Endothelial cell of umbilical vein (primary cell): ENCODE data around the gene TECPR2. TPM values are rescaled to one million over a fixed set of nuclear protein-coding genes. Genes with fewer than 3 reads are reported as not detected.

Experiments used
- BruUV-seq: library from RNA; stranded (reverse); fragments of 400-500 nt; replicated peaks from 2 replicates; lab custom pipeline; 2021; lab: Mats Ljungman, UMichigan
- CTCF ChIA-PET: fragments of 300-600, 350-600 bp; sonication (Branson Sonifier 250); formaldehyde crosslinking; loops from one replicate; lab custom pipeline; 2021; ENCODE audit warnings: antibody characterized with exemption, inconsistent platforms; lab: Charles Lee
- POLR2A ChIA-PET: fragments of 300-600, 350-600 bp; sonication (Branson Sonifier 250); formaldehyde crosslinking; loops from one replicate; lab custom pipeline; 2021; ENCODE audit warnings: antibody characterized with exemption, inconsistent platforms; lab: Charles Lee
- DNase-seq: peaks from one replicate; pipeline ENCODE4 v3.0.0-alpha.2; 2011; ENCODE audit warnings: low read depth, low spot score
- FAIRE-seq: peaks from 2 replicates; lab custom pipeline; 2011; peaks lifted over from hg19 to GRCh38; lab: Jason Lieb, UNC
- H2AFZ ChIP-seq: 2 replicates; pipeline ENCODE4 v1.6.0; 2012; ENCODE audit warnings: low read depth, low read length, control low read depth, inconsistent platforms
- H3K27ac ChIP-seq: 2 replicates; pipeline ENCODE4 v1.5.1; 2011; ENCODE audit warnings: low read depth, mild to moderate bottlenecking, control low read depth, low read length, moderate library complexity; ENCODE audit not compliant: insufficient read depth
- H3K27me3 ChIP-seq, 2 experiments: 2 replicates each; pipeline versions ENCODE4 v1.6.0 to v1.6.1; 2011; ENCODE audit warnings: low read length in 2 of 2, mixed read lengths in 1 of 2; ENCODE audit not compliant: control insufficient read depth in 2 of 2, insufficient read depth in 2 of 2
- H3K36me3 ChIP-seq, 2 experiments: 2 replicates in 1 of 2; 3 replicates in 1 of 2; pipeline ENCODE4 v1.5.1; 2011; ENCODE audit warnings: low read length in 2 of 2, mild to moderate bottlenecking in 1 of 2, moderate library complexity in 1 of 2; ENCODE audit not compliant: control insufficient read depth in 2 of 2, insufficient read depth in 2 of 2; ENCODE audit errors: extremely low read depth in 1 of 2
- H3K4me1 ChIP-seq: 3 replicates; pipeline ENCODE4 v1.5.1; 2011; ENCODE audit warnings: mild to moderate bottlenecking, low read length; ENCODE audit not compliant: control insufficient read depth, insufficient read depth; ENCODE audit errors: extremely low read depth
- H3K4me2 ChIP-seq: 2 replicates; pipeline ENCODE4 v1.6.1; 2011; ENCODE audit warnings: low read length, control low read depth, mixed read lengths; ENCODE audit not compliant: insufficient read depth
- H3K4me3 ChIP-seq, 3 experiments: fragments of 200-600 bp in 1 of 3; sonication (generic), shearing (Covaris generic) in 1 of 3; replicated peaks in 1 of 3; 2 replicates each; pipeline ENCODE4 v1.5.1; 2011 to 2016; ENCODE audit warnings: control low read depth in 3 of 3, low read length in 3 of 3, mild to moderate bottlenecking in 2 of 3, inconsistent platforms in 1 of 3, low read depth in 1 of 3, moderate library complexity in 1 of 3; ENCODE audit not compliant: insufficient read depth in 1 of 3
- H3K79me2 ChIP-seq: 2 replicates; pipeline ENCODE4 v1.6.0; 2012; ENCODE audit warnings: low read length, inconsistent platforms; ENCODE audit not compliant: control insufficient read depth, insufficient read depth
- H3K9ac ChIP-seq: replicated peaks from 2 replicates; pipeline ENCODE3; 2011; ENCODE audit warnings: low read length, control low read depth; ENCODE audit not compliant: insufficient read depth; ENCODE audit errors: extremely low read depth
- H3K9me1 ChIP-seq: replicated peaks from 3 replicates; pipeline ENCODE4 v1.6.0; 2011; ENCODE audit warnings: mild to moderate bottlenecking, low read length; ENCODE audit not compliant: control insufficient read depth, insufficient read depth; ENCODE audit errors: extremely low read depth
- H3K9me3 ChIP-seq: replicated peaks from 2 replicates; pipeline ENCODE4 v1.5.1; 2012; ENCODE audit warnings: low read length, inconsistent platforms; ENCODE audit not compliant: control insufficient read depth, insufficient read depth
- H4K20me1 ChIP-seq: replicated peaks from 2 replicates; pipeline ENCODE3; 2011; ENCODE audit warnings: mild to moderate bottlenecking, low read length; ENCODE audit not compliant: control insufficient read depth, insufficient read depth; ENCODE audit errors: extremely low read depth
- FOS ChIP-seq: IDR thresholded peaks from 2 replicates; pipeline ENCODE4 v1.6.1; 2011; ENCODE audit warnings: mild to moderate bottlenecking, low read length, moderate library complexity, borderline replicate concordance; ENCODE audit not compliant: insufficient read depth
- POLR2A ChIP-seq: IDR thresholded peaks from 2 replicates; pipeline ENCODE4 v1.6.1; 2012; ENCODE audit warnings: low read depth, mild to moderate bottlenecking, control low read depth, low read length
- POLR2AphosphoS5 ChIP-seq: IDR thresholded peaks from 2 replicates; pipeline ENCODE4 v1.6.1; 2012; ENCODE audit warnings: low read depth, mild to moderate bottlenecking, control low read depth, low read length, moderate library complexity; ENCODE audit not compliant: insufficient read depth
- dilution Hi-C: fragments of 300-500 bp; cut with MboI; formaldehyde crosslinking; loops from one replicate; pipeline ENCODE4 v1.15.0; 2019; ENCODE audit warnings: low sequenced_read_pairs; ENCODE audit not compliant: extremely low pct_ligation_motif_present
- intact Hi-C: fragments of 100-400 bp; cut with micrococcal nuclease; formaldehyde crosslinking; loops from one replicate; pipeline ENCODE4 v1.10.0; 2022
- polyA plus RNA-seq, 4 experiments: library from polyadenylated mRNA; depleted of rRNA in 3 of 4; stranded (reverse) in 3 of 4; unstranded in 1 of 4; fragments of >200 nt; gene quantifications; 2 replicates each; pipeline versions ENCODE4 v1.2.1 to v1.2.3, GENCODE V29; 2011 to 2012; ENCODE audit warnings: missing spikeins in 1 of 4
- total RNA-seq: library from RNA; stranded (reverse); gene quantifications from 2 replicates; pipeline ENCODE4 v1.2.3, GENCODE V29; 2021
- TF ChIP-seq, protein P1 (sequence below), 2 donors: IDR thresholded peaks; 1 replicate in 1 of 2; 2 replicates in 1 of 2; pipeline ENCODE4 v1.5.1; 2011; ENCODE audit warnings: low read length in 2 of 2, mild to moderate bottlenecking in 2 of 2, moderate library complexity in 2 of 2, control low read depth in 1 of 2, inconsistent platforms in 1 of 2, low read depth in 1 of 2; ENCODE audit not compliant: insufficient read depth in 1 of 2; ENCODE audit errors: extremely low read depth in 1 of 2

TECPR2 gene
- total and polyA plus RNA-seq, 2 donors (not counting 3 experiments of a cell fraction or from before 2014, with no cell fraction given), result 8.9 to 21.5 TPM

DNA sequence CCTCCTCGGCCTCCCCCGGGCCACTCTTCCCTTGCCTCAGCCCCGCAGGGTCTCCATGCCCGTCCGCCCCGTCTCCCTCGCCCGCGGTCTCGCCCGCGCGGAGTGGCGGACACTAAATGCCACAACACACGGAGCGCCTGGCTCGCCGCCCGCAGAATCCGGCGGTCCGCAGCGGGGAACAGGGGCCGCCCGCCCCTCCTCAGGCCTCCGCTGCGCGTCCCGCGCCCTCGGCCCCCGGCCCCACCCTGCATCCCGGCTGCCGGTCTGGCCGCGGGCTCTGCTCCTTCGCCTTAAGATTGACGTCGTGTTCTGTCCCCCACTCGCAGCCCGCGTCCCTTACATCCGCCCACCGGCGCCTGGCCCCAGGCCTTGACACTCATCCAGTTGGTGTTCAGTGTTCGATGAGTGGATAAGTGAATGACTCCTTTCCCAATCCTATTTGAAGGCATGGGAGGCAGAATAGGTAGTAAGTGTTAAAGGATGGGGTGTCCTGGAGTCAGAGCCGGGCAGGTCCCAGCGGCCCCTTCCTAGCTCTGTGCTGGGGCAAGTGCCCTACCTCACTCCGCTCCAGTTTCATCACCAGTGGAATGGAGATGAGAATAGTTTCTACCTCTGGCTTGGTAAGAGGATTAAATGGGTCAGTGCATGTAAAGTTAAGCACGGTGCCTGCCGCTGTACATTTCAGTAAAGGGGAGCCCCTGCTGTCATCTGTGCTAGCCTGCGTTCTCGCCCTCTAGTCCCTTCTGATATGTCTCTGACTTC is 622 bp downstream of the TECPR2 start:
- H3K27ac ChIP-seq, result peak overlapping the region; percentile 40
- no peaks in the 10 kb centered on the region for H3K27me3 ChIP-seq
- H4K20me1 ChIP-seq, result no peaks in the 10 kb centered on the region
- H3K4me1 ChIP-seq, result peaks cover 17% of the 10 kb centered on the region
- no peaks in the 10 kb centered on the region for H3K9me3 ChIP-seq
- H3K79me2 ChIP-seq, result peaks cover 18% of the 10 kb centered on the region
- intact Hi-C loops, result loop anchor here (10.0 kb wide), 1 partner anchor 141 kb away; the partner anchor contains the start of gene ANKRD9
- no peaks in the 10 kb centered on the region for H3K9me1 ChIP-seq
- dilution Hi-C loops, result no loop called here
- no peak for TF ChIP-seq POLR2AphosphoS5
- TF ChIP-seq POLR2A, result peak; percentile 13
- TF ChIP-seq, protein P1, sequence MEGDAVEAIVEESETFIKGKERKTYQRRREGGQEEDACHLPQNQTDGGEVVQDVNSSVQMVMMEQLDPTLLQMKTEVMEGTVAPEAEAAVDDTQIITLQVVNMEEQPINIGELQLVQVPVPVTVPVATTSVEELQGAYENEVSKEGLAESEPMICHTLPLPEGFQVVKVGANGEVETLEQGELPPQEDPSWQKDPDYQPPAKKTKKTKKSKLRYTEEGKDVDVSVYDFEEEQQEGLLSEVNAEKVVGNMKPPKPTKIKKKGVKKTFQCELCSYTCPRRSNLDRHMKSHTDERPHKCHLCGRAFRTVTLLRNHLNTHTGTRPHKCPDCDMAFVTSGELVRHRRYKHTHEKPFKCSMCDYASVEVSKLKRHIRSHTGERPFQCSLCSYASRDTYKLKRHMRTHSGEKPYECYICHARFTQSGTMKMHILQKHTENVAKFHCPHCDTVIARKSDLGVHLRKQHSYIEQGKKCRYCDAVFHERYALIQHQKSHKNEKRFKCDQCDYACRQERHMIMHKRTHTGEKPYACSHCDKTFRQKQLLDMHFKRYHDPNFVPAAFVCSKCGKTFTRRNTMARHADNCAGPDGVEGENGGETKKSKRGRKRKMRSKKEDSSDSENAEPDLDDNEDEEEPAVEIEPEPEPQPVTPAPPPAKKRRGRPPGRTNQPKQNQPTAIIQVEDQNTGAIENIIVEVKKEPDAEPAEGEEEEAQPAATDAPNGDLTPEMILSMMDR (IDR thresholded peaks at IDR 0.05; ENCODE audit: extremely low read depth in 1 of 2, insufficient read depth in 1 of 2, low read depth in 1 of 2, low read length in 2 of 2), result no peak
- no peak for TF ChIP-seq FOS
- H3K9ac ChIP-seq, result peak overlapping the region; percentile 93
- no peaks in the 10 kb centered on the region for H3K36me3 ChIP-seq
- peak overlapping the region; percentile 71 to 94 (median 94) for H3K4me3 ChIP-seq
- ChIA-PET POLR2A (no interaction called here), CTCF (interaction anchor here (0.8 to 1.8 kb wide), 2 partner anchors 10 to 12 kb away, joined by 3 to 4 read pairs; no protein-coding TSS in a partner anchor)
- peak overlapping the region; percentile 59 for H2AFZ ChIP-seq
- FAIRE-seq (no peak), DNase-seq (peak; percentile 56)
- H3K4me2 ChIP-seq, result peak overlapping the region; percentile 78
- no TSS peak for BruUV-seq
